ENCODE measurements around the gene GLB1L3.
"Not testable (repeated sequence)": the region's sequence is repeated elsewhere in the genome, so short reads cannot be mapped to it uniquely, and the experiment has no call there.

GLB1L3 gene

DNA sequence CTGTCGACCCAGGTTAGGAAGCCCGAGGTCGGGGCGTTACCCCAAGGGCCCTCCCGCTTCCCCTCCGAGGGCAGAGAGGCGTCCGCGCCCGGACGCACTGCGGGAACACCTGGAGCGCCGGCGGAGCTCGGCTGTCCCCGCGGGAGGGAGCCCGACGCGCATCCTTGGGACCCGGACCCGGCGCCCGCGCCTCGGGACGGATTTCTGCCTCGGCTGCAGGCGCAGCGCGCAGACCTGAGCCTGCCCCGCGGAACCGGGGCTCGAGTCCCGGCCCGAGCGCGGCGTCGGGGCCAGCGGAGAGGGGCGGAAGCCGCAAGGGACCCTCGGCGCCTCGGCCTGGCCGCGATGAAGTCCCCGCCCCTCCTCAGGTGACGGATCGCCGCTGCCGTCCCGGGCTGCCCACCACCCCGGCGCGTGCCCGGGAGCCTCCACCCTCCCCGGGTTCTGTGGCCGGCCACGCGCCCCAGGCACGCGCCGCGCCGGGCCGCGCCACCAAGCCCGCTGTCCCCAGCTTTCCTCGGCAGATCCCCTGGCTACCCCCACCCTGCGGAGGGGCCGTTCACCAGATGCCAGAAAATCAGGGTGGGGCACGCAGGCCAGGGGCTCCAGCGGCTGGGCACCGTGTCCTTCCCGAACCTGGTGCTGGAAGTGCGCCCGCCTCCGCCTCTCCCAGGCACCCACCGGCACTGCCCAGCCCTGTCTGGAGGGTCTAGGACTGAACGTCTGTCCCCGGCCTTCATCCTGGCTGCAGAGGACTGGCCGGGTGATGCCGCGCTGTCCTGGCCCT is 410 bp downstream of the GLB1L3 start:
- peak in 1 of 14 donors; percentile 59 for DNase-seq

DNA sequence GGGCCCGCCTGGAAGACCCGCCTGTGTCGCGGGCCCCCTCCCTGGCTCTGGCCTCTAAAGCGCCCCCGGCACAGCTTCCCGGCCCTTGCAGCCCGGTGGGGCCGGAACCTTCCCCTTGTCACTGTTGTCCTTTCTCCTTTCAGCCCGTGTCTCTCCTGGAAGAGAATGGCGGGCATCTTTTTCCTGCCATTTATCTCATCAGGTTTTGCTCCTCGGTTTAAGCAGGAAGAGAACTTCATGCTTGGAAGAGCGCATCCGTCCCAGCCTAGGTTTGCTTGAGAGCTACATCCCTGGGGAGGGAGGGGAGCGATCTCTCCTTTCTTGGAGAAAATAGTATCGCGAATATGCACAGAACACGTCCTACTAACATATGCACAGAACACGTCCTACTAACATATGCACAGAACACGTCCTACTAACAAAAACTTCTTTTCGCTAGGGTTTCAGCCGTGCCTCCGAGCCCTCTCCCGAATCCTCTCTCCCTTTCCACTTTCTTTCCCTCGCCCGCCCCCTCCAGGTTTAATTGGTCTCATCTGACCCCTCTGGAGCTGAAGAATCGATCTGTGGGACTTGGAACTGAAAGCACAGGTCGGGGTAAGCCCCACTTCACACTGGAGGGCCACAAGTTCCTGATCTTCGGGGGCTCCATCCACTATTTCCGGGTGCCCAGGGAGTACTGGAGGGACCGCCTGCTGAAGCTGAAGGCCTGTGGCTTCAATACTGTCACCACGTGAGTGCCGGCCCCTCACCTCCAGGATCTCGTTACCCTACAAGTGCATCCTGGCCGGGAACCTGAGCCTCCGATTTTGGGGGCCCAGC is 1.2 kb downstream of the GLB1L3 start:
- DNase-seq: no peak

GRCh38 chr11:134278356-134278755 is 2.2 kb downstream of the GLB1L3 start:
- DNase-seq: no peak

DNA sequence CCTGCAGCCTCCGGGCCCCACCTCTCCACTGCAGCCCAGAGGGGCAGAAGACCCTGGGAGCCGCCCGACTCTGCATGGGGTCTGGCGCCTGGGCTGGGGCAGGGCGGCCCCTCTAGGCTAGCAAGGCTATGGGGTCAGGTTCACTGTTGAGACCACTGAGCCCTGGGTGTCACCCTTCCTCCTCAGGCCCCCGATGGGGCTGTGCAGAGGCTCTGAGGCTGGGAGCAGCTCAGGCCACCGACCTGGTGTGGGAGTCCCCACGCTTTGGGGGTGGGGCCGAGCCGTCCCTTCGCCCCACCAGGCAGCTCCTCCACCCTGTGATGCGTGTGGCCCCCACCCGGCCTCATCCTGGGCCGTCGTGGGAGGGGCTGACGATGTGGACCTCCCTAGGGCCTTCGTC is 5.5 kb downstream of the GLB1L3 start:
- DNase-seq: not testable (repeated sequence)

- no peak for DNase-seq
Measured at GRCh38 chr11:134282121-134283045, 6.2 kb downstream of the GLB1L3 start.

DNA sequence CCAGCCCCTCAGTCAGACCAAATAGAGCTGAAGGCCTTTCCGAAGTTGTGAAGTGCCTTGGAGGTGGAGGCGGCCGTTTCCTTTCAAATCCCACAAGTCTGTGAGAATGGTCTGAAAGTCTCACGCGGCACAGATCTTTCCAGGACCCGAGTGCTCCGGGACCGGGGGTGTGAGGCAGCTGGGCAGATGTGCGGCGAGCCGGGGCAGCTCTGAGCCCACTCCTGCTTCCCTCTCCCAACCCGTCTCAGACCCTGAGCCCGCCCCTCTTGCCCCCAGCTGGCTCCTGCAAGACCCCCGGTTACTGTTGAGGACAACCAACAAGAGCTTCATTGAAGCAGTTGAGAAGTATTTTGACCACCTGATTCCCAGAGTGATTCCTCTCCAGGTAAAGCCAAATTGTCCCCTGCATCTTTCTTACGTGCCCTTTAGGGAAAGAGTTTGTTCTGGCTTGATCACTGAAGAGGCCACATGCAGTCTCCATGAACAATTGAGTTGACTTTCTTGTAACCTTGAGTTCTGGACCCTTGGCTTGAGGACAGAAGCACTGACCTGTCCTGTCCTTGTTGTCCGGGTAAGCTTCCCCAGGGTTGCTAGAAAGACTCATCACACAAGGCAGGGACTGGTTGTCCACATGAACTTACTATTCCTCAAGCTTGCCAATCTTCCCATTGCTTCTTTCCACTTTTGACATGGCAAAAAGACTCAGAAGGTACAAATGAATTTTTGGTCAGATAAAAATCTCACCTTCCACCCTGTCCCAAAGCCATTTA is 7.5 kb downstream of the GLB1L3 start:
- no peak for DNase-seq

- DNase-seq: not testable (repeated sequence)
Measured at GRCh38 chr11:134284349-134284748, 8.2 kb downstream of the GLB1L3 start.

GRCh38 chr11:134287561-134287960 is 11.4 kb downstream of the GLB1L3 start:
- DNase-seq: no peak

DNA sequence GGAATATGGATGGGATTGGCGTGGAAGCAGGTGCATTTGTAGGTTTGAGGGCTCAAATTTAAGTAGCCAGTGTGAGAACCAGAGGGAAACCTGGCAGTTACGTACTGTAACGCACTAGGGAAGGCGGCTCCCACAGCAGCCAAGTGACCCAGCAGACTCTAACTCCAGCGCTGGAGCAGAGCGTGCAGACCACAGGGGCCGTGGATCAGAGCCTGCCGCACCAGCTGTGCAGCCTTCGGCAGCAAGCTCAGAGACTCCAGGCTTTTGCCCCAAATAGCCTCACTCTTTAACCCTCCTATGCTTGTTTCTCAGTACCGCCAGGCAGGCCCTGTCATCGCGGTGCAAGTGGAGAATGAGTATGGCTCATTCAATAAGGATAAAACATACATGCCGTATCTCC is 12.3 kb downstream of the GLB1L3 start:
- no peak for DNase-seq

- DNase-seq: no peak
Measured at GRCh38 chr11:134289167-134289566, 13.0 kb downstream of the GLB1L3 start.

DNA sequence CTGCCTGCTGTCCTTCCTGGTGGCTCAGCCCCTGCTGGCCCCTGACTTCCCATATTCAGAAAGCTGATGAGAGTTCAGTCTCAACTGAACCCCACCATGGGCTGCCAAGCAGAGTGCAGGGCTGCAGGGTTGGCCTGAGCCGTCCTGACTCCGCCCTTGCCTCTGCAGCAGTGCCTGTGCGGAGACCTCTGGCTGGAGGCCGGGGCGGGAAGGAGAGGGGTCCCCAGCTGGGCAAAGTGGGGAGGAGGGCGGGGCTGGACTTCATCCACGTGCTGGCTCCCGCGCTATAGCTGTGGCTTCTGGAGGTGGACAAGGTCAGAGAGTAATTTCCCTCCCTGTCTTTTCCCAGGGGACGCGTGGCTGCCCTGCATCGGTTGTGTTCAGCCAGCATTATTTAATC is 13.6 kb downstream of the GLB1L3 start:
- DNase-seq: no peak

DNA sequence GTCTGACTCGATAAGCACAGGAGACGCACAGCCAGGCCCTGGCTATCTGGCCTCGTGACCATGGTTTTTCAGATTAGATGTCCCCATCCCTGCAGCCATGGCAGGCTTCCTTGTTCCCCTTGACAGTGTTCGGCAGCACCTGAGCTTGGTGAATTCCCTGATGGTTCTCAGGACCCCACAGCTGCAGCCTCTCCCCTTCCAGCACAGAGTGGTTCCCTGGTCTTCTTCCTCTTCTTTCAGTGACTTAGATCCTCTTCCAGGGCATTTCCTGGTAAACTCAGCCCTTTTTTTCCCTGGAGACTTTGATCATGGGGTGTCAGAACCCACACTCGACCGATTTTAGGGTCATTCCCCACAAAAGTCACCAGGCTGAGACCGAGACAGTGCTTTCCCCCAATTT is 14.5 kb downstream of the GLB1L3 start:
- DNase-seq: no peak

DNA sequence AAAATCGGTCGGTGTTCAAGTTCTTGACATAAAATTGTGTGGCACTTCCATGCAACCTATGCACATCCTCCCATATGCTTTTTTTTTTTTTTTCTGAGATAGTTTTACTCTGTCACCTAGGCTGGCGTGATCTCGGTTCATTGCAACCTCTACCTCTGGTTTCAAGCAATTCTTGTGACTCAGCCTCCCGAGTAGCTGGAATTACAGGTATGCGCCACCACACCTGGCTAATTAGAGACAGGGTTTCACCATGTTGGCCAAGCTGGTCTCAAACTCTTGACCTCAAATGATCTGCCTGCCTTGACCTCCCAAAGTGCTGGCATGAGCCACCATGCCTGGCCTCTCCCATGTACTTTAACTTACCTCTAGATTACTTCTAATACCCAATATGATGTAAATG is 15.0 kb downstream of the GLB1L3 start:
- no peak for DNase-seq

DNA sequence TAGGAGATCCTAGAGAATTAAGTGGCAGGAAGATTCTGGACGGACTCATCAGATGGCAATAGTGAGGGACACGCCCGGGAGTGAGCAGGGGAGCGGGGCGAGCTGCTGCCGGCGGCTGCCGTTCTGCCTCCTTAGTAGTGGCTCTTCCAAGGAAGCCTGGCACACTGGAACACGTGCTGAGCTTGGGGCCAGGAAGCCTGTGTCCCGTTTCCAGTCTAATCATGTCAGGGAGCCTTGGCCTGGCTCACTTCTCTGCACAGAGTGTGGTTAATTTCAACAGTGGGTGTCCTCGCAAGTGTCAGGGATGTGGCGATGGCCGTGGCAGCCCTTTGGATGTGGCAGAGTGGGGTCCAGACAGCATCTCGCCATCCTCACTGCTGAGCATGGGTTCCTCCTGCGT is 16.5 kb downstream of the GLB1L3 start:
- no peak for DNase-seq

GRCh38 chr11:134293119-134294113 is 17.2 kb downstream of the GLB1L3 start:
- no peak for DNase-seq

- no peak for DNase-seq
Measured at GRCh38 chr11:134294664-134295063, 18.5 kb downstream of the GLB1L3 start.

GRCh38 chr11:134312223-134312622 is 36.0 kb downstream of the GLB1L3 start:
- no peak for DNase-seq

DNA sequence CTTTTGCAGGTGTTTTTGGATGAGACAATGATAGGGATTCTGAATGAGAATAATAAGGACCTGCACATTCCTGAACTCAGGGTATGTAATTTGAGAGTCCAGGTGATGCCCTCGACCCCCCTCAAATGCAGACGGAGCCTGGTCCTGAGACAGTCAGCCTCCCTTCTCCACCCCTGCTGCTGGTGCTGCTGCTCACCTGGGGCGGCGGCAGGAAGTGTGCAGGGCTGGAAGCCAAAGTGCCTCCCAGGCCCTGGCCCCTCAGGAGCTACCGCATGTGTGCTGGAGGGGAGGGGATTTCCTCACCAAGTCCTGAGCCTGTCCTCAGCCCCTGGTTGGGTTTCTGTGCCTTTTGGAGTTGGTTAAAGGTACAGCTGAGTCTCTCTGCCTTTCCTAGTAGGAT is 36.6 kb downstream of the GLB1L3 start:
- no peak for DNase-seq

GRCh38 chr11:134313379-134313778 is 37.2 kb downstream of the GLB1L3 start:
- DNase-seq: no peak

- no peak for DNase-seq
Measured at GRCh38 chr11:134313821-134314607, 37.8 kb downstream of the GLB1L3 start.

Measured in C1 segment of cervical spinal cord (tissue), 14 donors.